ENCODE results near the gene SMAD2. TPM values are rescaled to one million over a fixed set of nuclear protein-coding genes. Genes with fewer than 3 reads are reported as not detected.

The SMAD2 gene
- total RNA-seq, 4 donors from 2014 or later, result 54.5 to 105 (median 83.6) TPM

DNA sequence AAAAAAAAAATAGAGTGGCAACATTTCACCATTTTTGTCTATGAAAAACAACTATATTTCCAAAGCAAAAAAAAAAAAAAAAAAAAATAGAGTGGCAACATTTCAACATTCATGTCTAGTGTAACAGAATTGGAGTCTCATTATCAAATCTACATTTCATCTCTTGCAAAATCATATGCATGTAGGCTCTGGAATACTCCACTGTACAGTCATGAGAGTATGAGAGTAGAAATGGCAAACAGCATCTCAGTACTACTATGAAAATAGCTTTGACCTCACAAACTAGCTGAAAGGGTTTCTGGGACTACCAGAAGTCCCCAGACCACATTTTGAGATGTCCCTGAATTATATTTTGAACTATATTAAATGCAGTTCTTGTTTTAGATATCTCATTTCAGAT lies 82.8 kb downstream of the SMAD2 start:
- no peak for DNase-seq (ENCODE audit: low spot score in 2 of 2)
- no peak overlapping the region for H3K4me3 ChIP-seq (ENCODE audit: low read depth, poor library complexity, severe bottlenecking)
- TF ChIP-seq, protein P1, sequence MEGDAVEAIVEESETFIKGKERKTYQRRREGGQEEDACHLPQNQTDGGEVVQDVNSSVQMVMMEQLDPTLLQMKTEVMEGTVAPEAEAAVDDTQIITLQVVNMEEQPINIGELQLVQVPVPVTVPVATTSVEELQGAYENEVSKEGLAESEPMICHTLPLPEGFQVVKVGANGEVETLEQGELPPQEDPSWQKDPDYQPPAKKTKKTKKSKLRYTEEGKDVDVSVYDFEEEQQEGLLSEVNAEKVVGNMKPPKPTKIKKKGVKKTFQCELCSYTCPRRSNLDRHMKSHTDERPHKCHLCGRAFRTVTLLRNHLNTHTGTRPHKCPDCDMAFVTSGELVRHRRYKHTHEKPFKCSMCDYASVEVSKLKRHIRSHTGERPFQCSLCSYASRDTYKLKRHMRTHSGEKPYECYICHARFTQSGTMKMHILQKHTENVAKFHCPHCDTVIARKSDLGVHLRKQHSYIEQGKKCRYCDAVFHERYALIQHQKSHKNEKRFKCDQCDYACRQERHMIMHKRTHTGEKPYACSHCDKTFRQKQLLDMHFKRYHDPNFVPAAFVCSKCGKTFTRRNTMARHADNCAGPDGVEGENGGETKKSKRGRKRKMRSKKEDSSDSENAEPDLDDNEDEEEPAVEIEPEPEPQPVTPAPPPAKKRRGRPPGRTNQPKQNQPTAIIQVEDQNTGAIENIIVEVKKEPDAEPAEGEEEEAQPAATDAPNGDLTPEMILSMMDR (IDR thresholded peaks at IDR 0.05), result no peak
- intact Hi-C loops (cut with DNase I; ENCODE audit: low total_unique reads), result no loop called here

DNA sequence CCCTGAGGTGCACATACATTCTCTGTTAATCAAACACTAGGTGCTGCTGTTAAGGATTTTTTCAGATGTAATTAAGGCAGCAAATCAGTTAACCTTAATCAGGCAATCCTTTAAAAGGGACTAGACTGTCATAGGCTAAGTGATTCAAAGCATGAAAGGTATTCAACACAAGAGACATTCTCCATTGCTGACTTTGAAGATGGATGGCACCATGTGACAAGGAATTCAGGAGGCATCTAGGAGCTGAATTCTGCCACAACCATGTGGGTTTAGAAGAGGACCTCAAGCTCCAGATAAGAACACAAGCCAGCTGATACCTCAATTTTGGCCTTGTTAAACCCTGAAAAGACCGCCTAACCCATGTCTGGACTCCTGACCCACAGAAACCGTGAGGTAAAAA lies 84.0 kb downstream of the SMAD2 start:
- DNase-seq (ENCODE audit: low spot score in 2 of 2), result no peak
- 95 to 98% methylated on average over 2 of the region's 2 CpGs for WGBS, 2 donors
- H3K4me3 ChIP-seq (ENCODE audit: low read depth, poor library complexity, severe bottlenecking), result no peak overlapping the region
- no peak for TF ChIP-seq POLR2A (IDR thresholded peaks at IDR 0.05)
- TF ChIP-seq, protein P1 (IDR thresholded peaks at IDR 0.05), result no peak
- intact Hi-C loops (cut with DNase I; ENCODE audit: low total_unique reads), result no loop called here

DNA sequence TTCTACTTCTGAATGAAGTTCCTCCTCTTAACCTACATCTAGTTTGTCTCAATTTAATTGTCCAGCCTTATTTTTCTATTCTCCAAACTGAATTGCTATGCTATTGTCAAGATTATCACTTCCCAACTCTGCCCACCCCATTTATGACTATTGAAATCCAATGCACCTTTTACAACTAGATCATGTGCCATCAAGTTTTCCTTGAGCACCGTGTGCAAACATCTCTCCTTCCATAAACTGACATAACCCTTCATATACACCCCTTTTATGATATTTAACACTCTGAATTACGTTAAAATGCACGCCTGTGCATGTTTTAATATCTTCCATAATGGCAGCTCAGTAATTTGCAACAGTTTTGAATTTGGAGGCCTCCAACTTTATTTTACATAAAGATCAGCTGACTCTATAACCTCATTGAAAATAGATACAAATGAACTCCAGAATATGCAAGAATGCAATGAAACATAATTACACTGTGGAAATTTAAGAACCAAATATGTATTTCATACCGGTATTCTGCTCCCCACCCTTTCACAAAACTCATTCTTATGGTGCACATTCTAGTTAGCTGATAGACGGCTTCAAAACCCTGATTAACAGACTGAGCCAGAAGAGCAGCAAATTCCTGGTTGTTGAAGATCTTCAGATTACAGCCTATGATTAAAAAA lies 85.5 kb downstream of the SMAD2 start:
- intact Hi-C loops (cut with DNase I; ENCODE audit: low total_unique reads), result no loop called here
- TF ChIP-seq, protein P1 (IDR thresholded peaks at IDR 0.05), result no peak
- TF ChIP-seq POLR2A (IDR thresholded peaks at IDR 0.05), result no peak
- WGBS, 2 donors, result 97% methylated on average over 5 of the region's 5 CpGs
- H3K4me3 ChIP-seq (ENCODE audit: low read depth, poor library complexity, severe bottlenecking), result no peak overlapping the region
- DNase-seq (ENCODE audit: low spot score in 2 of 2), result no peak

DNA sequence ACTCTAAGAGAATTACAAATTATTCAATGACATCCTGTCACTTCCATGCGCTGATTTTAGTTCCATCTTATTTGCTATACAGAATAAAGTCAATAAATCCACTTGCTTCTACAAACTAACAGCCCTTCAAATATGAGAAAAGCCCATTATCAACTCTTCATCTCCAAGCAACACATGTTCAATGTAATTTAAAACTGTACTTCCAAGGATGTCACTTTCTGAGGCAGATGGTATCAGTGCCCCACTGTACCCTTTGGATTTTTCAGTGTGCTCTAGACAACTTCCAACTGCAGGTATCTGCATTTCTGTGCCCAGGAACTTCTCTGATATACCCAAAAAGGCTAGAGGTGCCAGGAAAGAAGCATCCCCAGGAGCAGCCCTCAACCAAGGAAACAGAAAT lies 87.6 kb downstream of the SMAD2 start:
- intact Hi-C loops (cut with DNase I; ENCODE audit: low total_unique reads), result no loop called here
- TF ChIP-seq, protein P1 (IDR thresholded peaks at IDR 0.05), result no peak
- TF ChIP-seq POLR2A (IDR thresholded peaks at IDR 0.05), result no peak
- 93 to 97% methylated on average over 1 of the region's 1 CpG for WGBS, 2 donors

DNA sequence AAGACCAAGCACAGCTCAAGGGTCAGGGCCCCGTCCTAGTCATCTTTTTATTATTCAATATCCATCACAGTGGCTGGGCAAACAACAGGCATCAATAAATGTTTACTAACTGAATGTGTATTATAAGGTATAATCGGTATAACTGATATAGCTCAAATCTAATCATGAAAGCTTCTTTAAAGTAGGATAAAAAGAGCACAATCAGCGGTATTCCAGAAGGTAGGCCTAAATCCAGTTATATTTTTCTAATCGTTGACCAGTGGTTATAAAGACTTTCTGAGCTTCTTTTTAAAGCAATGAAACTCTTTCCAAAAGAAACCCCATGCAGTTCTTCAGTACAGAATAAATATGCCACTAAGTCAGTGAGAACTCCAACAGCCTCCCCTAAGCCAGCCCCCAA lies 92.1 kb downstream of the SMAD2 start:
- 96 to 97% methylated on average over 4 of the region's 4 CpGs for WGBS, 2 donors
- intact Hi-C loops (cut with DNase I; ENCODE audit: low total_unique reads), result no loop called here
- DNase-seq (ENCODE audit: low spot score in 2 of 2), result no peak
- no peak overlapping the region for H3K4me3 ChIP-seq (ENCODE audit: low read depth, poor library complexity, severe bottlenecking)
- TF ChIP-seq, protein P1 (IDR thresholded peaks at IDR 0.05), result no peak
- no peak for TF ChIP-seq POLR2A (IDR thresholded peaks at IDR 0.05)

More for the DNA sequence above, 87.6 kb downstream of the SMAD2 start:
- no peak for DNase-seq (ENCODE audit: low spot score in 2 of 2)
- H3K4me3 ChIP-seq (ENCODE audit: low read depth, poor library complexity, severe bottlenecking), result no peak overlapping the region

DNA sequence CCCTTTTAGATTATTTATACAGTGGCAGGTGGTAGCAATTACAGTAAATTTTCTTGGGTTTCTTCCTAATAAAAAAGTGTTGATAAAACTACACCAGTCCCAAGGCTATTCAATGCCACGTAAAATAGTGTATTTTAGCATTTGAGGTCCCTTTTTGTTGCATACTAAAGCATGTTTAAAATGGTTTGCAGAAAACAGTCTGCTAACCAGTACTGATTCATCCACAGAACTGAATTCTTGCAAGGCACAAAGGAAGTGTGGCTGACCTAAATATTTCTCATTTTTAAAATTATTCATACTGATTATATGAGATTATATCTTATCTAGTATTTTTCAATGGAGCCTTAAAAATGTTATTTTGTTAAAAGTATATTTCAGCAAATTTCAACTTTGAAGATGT lies 98.1 kb downstream of the SMAD2 start:
- no peak for DNase-seq (ENCODE audit: low spot score in 2 of 2)
- no peak overlapping the region for H3K4me3 ChIP-seq (ENCODE audit: low read depth, poor library complexity, severe bottlenecking)
- TF ChIP-seq POLR2A (IDR thresholded peaks at IDR 0.05), result no peak
- TF ChIP-seq, protein P1 (IDR thresholded peaks at IDR 0.05), result no peak
- WGBS, 2 donors, result 79 to 81% methylated on average over 1 of the region's 1 CpG
- intact Hi-C loops (cut with DNase I; ENCODE audit: low total_unique reads), result no loop called here

Measured in lower leg skin (tissue), 4 donors.